Measurements from ENCODE around the gene ITGA6.

The ITGA6 gene

GRCh38 chr2:172427256-172427989 is at the start of gene ITGA6:
ITGA6 (plus strand) TSS chr2:172427586.
- peak; percentile 58 for DNase-seq

DNA sequence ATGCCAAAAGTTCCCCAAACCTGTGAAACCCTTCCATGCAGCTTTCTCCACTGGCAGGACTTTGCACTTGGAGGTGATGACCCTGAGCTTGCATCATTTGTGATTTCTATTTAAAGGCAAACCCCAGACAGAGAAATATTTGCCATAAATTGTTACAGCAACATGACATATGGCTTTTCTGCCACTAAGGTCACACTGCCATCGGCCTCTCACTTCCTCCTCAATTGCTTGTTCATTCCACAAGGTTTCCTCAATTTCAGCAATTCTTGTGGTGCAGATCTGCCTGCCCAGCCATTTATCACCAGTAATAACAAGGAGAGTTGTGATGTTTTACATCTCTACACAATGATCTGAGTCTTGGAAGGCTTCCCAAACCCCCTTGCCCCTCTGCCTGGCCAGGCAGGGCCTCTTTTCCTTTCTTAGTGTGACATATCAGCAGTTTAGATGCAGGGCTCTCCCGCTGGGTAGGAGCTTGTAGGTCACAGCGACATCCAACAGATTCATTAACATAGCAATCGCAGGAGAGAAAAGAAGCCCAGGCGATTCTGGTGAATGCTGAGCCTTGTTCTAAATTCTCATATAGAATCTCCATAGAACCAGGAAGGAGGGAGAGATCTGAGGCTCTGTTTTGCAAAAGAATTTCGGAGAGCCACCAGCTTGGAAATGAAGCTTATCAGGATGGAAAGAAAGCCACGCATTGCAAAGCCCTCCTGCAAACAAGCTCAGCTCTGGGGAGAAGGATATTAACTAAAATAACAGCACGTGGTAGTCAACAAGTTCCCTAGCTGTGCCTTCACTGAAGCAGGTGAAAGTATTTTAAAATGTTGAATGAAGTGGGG is 46.7 kb upstream of the ITGA6 start:
- no peak for DNase-seq

DNA sequence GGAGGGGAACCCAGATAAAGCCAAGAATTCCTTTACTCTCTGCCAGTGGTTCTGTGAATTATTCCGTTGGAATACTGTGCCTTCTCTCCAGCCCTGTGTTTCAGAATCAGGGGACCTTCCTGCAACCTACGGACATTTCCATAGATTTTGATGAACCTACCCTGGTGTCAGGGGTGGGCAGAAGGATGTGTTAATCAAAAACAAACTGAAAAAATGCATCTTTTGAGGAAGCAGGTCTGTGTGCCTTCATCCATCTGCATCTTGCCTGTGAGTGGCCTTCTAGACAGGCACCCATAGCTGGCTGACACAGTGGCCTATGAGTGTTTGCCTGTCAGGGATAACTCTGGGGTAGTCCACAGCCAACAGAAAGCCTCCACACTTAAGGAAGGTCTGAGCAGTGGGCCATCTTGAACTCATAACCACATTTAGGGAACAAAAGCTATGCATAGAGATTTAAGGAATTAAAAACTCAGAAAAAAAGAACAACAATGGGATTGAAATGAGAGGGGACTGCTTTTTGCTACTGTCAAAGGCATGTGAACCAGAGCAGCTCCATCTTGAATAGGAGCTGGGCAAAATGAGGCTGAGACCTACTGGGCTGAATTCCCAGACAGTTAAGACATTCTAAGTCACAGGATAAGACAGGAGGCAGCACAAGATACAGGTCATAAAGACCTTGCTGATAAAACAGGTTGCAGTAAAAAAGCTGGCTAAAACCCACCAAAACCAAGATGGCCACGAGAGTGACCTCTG is 45.9 kb upstream of the ITGA6 start:
- no peak for DNase-seq

DNA sequence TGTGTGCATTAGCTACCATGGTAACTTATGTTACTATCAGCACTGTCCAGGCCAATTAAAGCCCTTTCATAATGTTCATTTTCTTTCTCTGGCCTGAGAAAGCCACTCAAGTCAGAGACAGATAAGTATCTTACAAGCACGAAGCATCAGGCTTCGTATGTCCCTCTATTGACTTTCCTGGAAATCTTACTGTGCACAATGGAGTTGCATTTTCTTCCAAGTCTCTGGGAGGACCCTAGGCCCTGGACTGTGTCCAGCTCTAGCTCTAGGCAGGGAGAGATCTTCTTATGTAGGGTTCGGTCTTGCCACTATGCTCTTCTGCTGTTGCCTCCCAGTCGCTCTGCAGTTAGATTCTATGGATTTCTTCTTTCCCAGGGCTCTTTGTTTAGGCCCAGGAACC is 40.0 kb upstream of the ITGA6 start:
- DNase-seq, result no peak

GRCh38 chr2:172389685-172390339 is 37.6 kb upstream of the ITGA6 start:
- DNase-seq, result no peak

GRCh38 chr2:172394002-172394401 is 33.4 kb upstream of the ITGA6 start:
- no peak for DNase-seq

- no peak for DNase-seq
These were observed 31.9 kb upstream of the ITGA6 start for GRCh38 chr2:172395503-172395902.

GRCh38 chr2:172397148-172397834 is 30.1 kb upstream of the ITGA6 start:
- DNase-seq, result no peak

- DNase-seq, result no peak
These were observed 28.9 kb upstream of the ITGA6 start for GRCh38 chr2:172398440-172398839.

GRCh38 chr2:172399765-172400164 is 27.6 kb upstream of the ITGA6 start:
- DNase-seq, result no peak

GRCh38 chr2:172402198-172402597 is 25.2 kb upstream of the ITGA6 start:
- no peak for DNase-seq

DNA sequence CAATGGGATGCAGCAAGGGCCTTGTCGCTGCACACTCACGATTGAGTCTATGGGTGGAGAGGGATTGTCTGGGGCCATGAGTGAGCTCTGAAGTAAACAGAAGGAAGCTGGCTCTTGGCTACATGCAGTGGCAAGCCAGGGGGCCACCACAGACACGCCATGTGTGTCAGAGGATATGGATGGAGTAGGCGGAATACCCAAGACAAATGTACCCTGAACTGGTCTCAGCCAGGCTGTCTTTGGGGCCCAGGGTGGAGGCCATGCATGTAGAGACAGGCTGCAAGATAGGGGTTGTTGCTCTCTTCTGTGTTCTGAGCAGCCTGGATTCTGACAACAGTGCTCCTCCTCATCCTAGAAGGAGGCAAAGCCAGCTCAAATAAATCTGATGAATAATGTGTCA is 24.0 kb upstream of the ITGA6 start:
- no peak for DNase-seq

- no peak for DNase-seq
These were observed 23.4 kb upstream of the ITGA6 start for GRCh38 chr2:172403881-172404468.

GRCh38 chr2:172404824-172405223 is 22.6 kb upstream of the ITGA6 start:
- DNase-seq, result peak; percentile 74

GRCh38 chr2:172405673-172406072 is 21.7 kb upstream of the ITGA6 start:
- DNase-seq, result no peak

DNA sequence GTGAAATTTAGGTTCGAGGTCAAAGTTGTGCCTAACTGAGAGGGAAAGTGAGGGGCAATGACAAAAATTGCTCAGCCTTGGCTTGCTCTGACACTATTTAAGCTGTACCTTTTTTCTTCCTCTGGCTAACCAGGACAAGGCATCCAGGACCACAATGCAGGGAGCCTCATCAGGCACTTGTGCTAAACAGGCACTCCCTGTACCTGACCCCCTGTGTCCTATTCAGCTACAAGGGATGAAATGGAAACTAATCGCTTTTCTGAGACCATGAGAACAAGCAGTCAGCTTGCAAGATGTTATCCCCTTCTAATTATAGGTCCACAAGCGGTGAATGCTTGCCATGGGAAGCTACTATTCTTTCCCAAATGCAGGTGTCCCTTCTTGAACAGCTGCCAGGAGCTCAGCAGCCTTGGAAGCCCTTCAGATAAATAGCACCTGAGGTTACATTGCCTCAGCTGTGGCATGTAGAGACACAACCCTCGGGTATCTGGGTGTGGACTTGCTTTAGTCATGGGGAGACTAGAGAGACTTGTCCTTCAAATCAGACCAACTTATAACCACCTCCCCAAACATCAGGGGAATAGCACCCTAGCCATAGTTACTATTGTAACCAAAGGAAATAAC is 19.1 kb upstream of the ITGA6 start:
- no peak for DNase-seq

DNA sequence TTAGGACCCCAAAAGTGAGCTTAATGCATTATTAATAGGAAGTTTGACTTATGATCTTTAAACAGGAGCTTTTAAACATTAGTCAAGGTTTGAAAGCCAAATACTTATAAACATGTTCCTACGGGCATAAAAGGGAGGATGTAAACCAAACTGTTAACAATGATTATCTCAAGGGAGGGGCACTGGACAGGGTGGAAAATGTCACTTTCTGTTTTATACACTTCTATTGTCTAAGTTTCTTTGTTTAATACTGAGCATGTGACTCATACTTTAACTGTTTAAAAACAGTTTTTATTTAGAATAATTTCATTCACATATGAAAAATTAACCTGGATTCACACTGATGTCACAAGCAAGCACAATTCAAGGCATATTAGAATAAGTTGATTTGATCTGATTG is 18.3 kb upstream of the ITGA6 start:
- no peak for DNase-seq

DNA sequence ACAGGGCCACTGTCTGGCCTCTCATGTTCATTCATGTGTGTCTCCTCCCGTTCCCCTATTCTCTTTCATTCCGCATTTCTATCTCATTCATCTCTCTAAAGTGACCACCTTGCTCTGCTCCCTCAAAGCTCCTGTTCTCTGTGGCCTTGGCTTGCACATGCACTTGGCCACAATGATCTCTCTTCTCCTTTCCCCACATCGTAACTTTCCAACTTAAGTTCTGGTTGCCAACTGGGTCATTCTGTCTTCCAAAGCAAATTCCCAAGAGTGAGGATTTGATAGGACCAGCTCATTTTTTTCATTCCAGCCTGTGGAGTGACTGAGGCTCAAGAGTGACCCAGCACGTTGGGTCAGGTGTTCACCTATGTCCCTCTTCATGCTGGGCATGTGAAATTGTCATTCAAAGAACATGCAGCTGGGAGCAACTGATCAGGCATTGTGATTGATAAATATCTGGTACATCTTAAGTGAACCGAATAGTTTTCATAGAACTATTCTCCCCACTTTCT is 14.3 kb upstream of the ITGA6 start:
- no peak for DNase-seq

DNA sequence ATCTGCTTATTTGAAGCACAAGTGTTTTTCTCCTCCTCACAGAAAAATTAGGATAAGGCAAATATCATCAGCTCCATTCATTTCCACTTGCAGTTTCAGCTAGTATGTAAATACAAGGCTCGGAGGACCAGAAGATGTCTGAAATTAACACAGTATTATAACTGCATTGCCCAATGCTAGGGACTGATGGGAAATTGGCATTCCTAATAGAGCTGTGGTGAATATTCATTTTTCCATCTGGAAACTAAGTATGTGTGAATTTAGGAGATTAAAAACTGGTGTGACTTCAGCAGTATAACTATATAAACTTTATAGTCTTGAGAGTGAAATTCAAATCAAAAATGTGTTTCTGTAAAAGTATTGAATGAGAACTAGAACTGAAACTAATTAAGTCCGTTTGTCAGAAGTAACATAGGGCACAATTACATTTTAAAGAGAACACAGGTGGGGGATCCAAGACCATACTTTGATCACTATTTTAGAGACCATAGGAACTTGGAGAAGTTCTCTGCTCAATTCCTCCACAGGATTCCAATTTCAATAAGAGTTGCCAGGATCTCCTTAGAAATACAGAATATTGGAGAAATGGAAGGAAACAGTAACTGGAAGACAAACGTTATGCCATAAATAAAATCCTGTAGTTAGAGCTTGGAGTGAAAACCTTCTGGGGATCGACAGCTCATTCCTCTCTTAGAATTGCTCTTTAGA is 12.1 kb upstream of the ITGA6 start:
- DNase-seq, result no peak

DNA sequence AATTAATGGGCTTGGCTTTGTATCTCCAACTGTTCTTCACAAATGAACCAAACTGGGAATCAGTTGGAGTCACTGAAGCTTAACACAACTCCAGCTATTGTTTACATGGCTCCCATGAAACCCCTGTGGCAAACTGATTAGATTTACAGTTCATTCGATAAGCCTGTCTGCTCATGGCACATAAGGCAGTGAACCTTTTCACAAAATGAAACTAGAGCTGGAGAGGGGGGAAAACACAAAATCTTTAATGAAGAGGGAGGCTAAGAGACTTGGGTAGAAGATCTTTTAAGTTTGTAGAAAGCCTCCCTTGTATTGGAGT is 11.6 kb upstream of the ITGA6 start:
- DNase-seq, result no peak

Measured in amniotic stem cell (primary cell).